Gastroesophageal sphincter (tissue), 4 donors: ENCODE data around the gene GLTP. TPM values are rescaled to one million over a fixed set of nuclear protein-coding genes. Genes with fewer than 3 reads are reported as not detected.
A peak's percentile ranks its signal among the peaks of the same experiment; 100 is the strongest.
"Not testable (repeated sequence)": the region's sequence is repeated elsewhere in the genome, so short reads cannot be mapped to it uniquely, and the experiment has no call there.

Experiments
- ATAC-seq: fragments of 150-250 bp; one replicate; pipeline ENCODE4 v1.9.1; 2016; ENCODE audit warnings: mild to moderate bottlenecking, moderate library complexity
- H3K27ac ChIP-seq, 4 donors: fragments of 200-600 bp; sonication (generic) in 3 of 4; 1 replicate in 3 of 4; 2 replicates in 1 of 4; pipeline ENCODE4 v1.5.1; 2016 to 2019
- H3K27me3 ChIP-seq: fragments of 200-600 bp; sonication (generic); one replicate; pipeline ENCODE4 v1.5.1; 2019
- H3K36me3 ChIP-seq, 2 donors: fragments of 200-600 bp; sonication (generic); one replicate each; pipeline ENCODE4 v1.5.1; 2019; ENCODE audit warnings: control low read depth in 1 of 2
- H3K4me1 ChIP-seq, 3 donors: fragments of 200-600 bp; sonication (generic); 1 replicate in 2 of 3; 2 replicates in 1 of 3; pipeline ENCODE4 v1.5.1; 2016 to 2019; ENCODE audit warnings: control low read depth in 2 of 3
- H3K4me3 ChIP-seq, 2 donors: fragments of 200-600 bp; sonication (generic); one replicate each; pipeline ENCODE4 v1.5.1; 2019; ENCODE audit warnings: mild to moderate bottlenecking in 1 of 2, moderate library complexity in 1 of 2
- H3K9me3 ChIP-seq, 3 donors: fragments of 200-600 bp; sonication (generic); one replicate each; pipeline ENCODE4 v1.5.1; 2017 to 2019; ENCODE audit warnings: control low read depth in 2 of 3
- CTCF ChIP-seq, 4 experiments: fragments of 200-600 bp in 2 of 4; fragments of 450-650 bp in 2 of 4; sonication (generic) in 1 of 4; IDR thresholded peaks; one replicate each; pipeline ENCODE4 v1.5.1; 2017 to 2019; ENCODE audit warnings: antibody characterized with exemption in 4 of 4, mild to moderate bottlenecking in 2 of 4, moderate library complexity in 2 of 4
- EP300 ChIP-seq: sonication (generic); formaldehyde crosslinking; IDR thresholded peaks from one replicate; pipeline ENCODE4 v1.6.1; 2017; ENCODE audit warnings: antibody characterized with exemption, mild to moderate bottlenecking
- POLR2A ChIP-seq, 2 donors: fragments of 450-650 bp; IDR thresholded peaks; one replicate each; pipeline ENCODE4 v1.6.1; 2017; ENCODE audit warnings: antibody characterized with exemption in 2 of 2, mild to moderate bottlenecking in 2 of 2, moderate library complexity in 1 of 2
- POLR2AphosphoS5 ChIP-seq: sonication (generic); formaldehyde crosslinking; IDR thresholded peaks from one replicate; pipeline ENCODE4 v1.6.1; 2017; ENCODE audit warnings: antibody characterized with exemption
- WGBS, 2 donors: methylation state at CpG; one replicate each; pipeline ENCODE4 v1.1.5; 2018; ENCODE audit warnings: low coverage in 1 of 2; 5-methylcytosine and 5-hydroxymethylcytosine counted together
- total RNA-seq, 4 donors: library from RNA; depleted of rRNA; stranded (reverse); fragments of >200 nt; gene quantifications; one replicate each; pipeline ENCODE4 v1.1.0, GENCODE V29; 2016

Gene GLTP
- total RNA-seq, 4 donors from 2014 or later: 35.2 to 70.3 (median 51.8) TPM

GRCh38 chr12:109868182-109869051 is 11.9 kb downstream of the GLTP start:
- WGBS, 2 donors: 88 to 95% methylated on average over 4 to 5 of the region's 9 CpGs
- TF ChIP-seq CTCF (IDR thresholded peaks at IDR 0.05): no peak
- Histone ChIP-seq H3K27me3 (no peaks in the 10 kb centered on the region), H3K36me3 (peaks cover 0 to 16% of the 10 kb centered on the region in 2 donors), H3K27ac (no peak overlapping the region), H3K4me1 (peaks cover 0 to 40% (median 8%) of the 10 kb centered on the region in 3 donors), H3K9me3 (no peaks in the 10 kb centered on the region), H3K4me3 (no peak overlapping the region)
- no peak for ATAC-seq

- ATAC-seq: no peak
- Histone ChIP-seq H3K27ac (peak overlapping the region in 1 of 4 donors; percentile 35), H3K9me3 (no peaks in the 10 kb centered on the region), H3K27me3 (no peaks in the 10 kb centered on the region), H3K4me3 (no peak overlapping the region), H3K4me1 (peaks cover 0 to 21% (median 8%) of the 10 kb centered on the region in 3 donors), H3K36me3 (peaks cover 0 to 16% of the 10 kb centered on the region in 2 donors)
- WGBS, 2 donors: 82% methylated on average over 3 of the region's 3 CpGs; no CpG with 5 or more reads in 1 of the 2 donors
- TF ChIP-seq EP300 (no peak), POLR2AphosphoS5 (no peak)
Measured at GRCh38 chr12:109864916-109865315, 15.4 kb downstream of the GLTP start.

GRCh38 chr12:109863847-109864712 is 16.3 kb downstream of the GLTP start:
- Histone ChIP-seq H3K27ac (peak overlapping the region in 2 of 4 donors; percentile 10 to 37), H3K9me3 (no peaks in the 10 kb centered on the region), H3K36me3 (peaks cover 0 to 16% of the 10 kb centered on the region in 2 donors), H3K4me1 (peaks cover 0 to 21% (median 8%) of the 10 kb centered on the region in 3 donors), H3K27me3 (no peaks in the 10 kb centered on the region), H3K4me3 (no peak overlapping the region)
- ATAC-seq: peak; percentile 36
- TF ChIP-seq EP300 (no peak), CTCF (IDR thresholded peaks at IDR 0.05) (no peak), POLR2A (IDR thresholded peaks at IDR 0.05) (no peak), POLR2AphosphoS5 (no peak)
- WGBS, 2 donors: 30 to 67% methylated on average over 2 to 7 of the region's 9 CpGs

GRCh38 chr12:109862491-109862890 is 17.9 kb downstream of the GLTP start:
- Histone ChIP-seq H3K36me3 (peaks cover 0 to 28% of the 10 kb centered on the region in 2 donors), H3K4me1 (peaks cover 0 to 17% (median 8%) of the 10 kb centered on the region in 3 donors)
- not testable (repeated sequence) for H3K9me3 ChIP-seq, H3K4me3 ChIP-seq, H3K27me3 ChIP-seq, ATAC-seq, H3K27ac ChIP-seq
- WGBS, 2 donors: 82% methylated on average over 6 of the region's 9 CpGs; no CpG with 5 or more reads in 1 of the 2 donors

GRCh38 chr12:109861689-109862314 is 18.5 kb downstream of the GLTP start:
- no peak overlapping the region for H3K4me3 ChIP-seq
- H3K36me3 ChIP-seq: peaks cover 0 to 35% of the 10 kb centered on the region in 2 donors
- WGBS, 2 donors: 87 to 100% methylated on average over 1 to 8 of the region's 17 CpGs
- H3K9me3 ChIP-seq: no peaks in the 10 kb centered on the region
- no peaks in the 10 kb centered on the region for H3K27me3 ChIP-seq
- peaks cover 0 to 17% (median 8%) of the 10 kb centered on the region in 3 donors for H3K4me1 ChIP-seq
- no peak for ATAC-seq
- no peak overlapping the region for H3K27ac ChIP-seq
- no peak for TF ChIP-seq EP300
- no peak for TF ChIP-seq POLR2AphosphoS5
- no peak for TF ChIP-seq CTCF (IDR thresholded peaks at IDR 0.05)
- no peak for TF ChIP-seq POLR2A (IDR thresholded peaks at IDR 0.05)
